ENCODE measurements around the gene MACROD2. TPM values are rescaled to one million over a fixed set of nuclear protein-coding genes. Genes with fewer than 3 reads are reported as not detected.
"Not testable (repeated sequence)": the region's sequence is repeated elsewhere in the genome, so short reads cannot be mapped to it uniquely, and the experiment has no call there.

Gene MACROD2
- total RNA-seq, 1 donor, result 0.81 TPM

DNA sequence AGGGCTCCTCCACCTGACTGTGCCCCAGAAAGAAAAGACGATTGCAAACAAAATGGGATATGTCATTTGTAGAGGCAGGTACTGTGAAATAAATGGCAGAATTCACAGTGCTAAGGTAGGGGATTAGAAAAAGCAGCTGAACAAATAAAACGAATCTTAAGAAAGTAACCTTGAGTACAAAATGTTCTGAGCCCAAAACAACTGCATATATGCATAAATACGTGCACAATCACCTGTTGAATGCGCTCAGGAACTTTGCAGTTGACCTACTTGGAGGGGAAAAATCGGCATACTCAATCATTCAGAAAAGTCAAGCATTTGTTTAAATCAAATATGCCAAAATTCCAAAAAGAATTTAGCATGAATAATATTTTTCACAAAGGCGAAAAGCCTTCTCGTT, 1114.2 kb downstream of the MACROD2 start:
- no peak for DNase-seq (ENCODE audit: low read depth in 2 of 3, low spot score in 2 of 3)

DNA sequence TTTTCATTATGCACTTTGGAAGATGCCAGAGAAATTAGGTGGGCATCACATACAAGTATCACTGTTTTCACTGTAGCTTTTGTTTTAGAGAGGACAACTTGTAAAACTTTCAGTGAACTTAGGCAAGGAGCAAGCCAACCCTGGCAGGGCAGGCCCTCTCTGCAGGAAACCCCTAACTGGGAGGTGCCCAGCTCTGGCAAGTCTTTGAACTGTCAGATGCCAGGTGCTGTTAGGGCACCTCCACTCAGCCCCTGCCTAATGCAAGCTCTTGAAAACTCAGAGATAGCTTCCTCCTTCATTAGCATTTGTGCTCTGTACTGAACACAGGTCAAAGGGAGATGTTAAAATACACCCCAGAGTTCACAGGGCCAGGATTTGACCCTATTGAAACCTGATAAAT, 1116.3 kb downstream of the MACROD2 start:
- DNase-seq (ENCODE audit: low read depth in 2 of 3, low spot score in 2 of 3), result no peak

DNA sequence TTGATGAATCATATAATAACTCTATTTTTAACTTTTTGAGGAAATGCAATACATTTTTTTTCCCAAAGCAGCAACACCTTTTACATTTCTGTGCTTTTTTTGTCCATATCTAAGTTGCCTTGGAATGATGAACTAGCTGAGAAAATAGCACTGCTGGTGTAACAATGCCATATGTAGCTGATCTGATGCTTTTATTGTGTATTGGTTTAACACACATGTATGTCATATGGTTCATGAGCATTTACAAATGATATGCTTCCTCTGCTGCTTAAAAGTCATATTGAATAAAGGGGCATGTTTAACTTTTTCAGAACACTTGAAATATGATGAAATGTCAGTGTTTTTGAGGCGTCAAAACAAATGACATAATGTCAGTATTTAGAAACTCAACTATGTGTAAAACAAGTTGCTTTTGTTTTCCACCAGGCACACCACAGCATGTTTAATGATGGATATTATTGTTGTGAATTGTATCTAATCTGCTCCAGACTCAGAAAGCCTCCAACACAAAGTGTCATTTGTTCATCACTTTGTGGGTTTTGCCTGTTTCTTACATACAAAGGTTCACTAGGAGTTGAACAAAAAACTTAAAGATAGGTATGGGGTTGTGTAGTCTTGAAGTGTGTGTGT, 1117.9 kb downstream of the MACROD2 start:
- DNase-seq (ENCODE audit: low read depth in 2 of 3, low spot score in 2 of 3), result no peak

DNA sequence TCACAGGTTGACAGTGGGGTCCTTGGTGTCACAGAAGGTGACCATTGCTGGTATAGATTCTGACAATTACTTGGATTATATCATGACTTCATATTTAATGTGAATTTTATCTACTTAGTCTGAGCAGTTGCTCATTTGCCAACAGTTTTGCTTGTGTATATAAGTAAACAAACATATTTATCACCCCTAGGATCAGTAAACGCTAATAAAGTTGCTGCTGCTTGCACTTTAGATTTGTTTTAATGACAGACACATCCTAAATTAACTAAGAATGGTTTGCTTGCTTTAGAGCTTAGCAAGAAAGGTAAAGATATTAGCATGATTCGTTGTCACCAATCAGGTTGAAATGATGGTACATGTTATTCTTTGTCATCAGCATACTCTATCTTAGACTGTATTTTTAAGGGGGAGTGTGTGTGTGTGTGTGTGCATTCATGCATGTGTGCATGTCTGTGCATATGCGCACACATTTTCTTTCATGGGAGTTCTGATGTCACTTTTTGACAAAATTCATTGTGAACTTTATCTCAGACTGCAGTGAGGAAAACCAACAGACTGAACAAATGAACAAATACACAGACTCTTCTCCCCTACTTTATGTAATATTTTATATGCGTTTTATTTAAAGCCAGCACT, 1124.7 kb downstream of the MACROD2 start:
- no peak for DNase-seq (ENCODE audit: low read depth in 2 of 3, low spot score in 2 of 3)

- DNase-seq (ENCODE audit: low read depth in 2 of 3, low spot score in 2 of 3), result no peak
Measured at GRCh38 chr20:15122613-15123012, 1127.3 kb downstream of the MACROD2 start.

DNA sequence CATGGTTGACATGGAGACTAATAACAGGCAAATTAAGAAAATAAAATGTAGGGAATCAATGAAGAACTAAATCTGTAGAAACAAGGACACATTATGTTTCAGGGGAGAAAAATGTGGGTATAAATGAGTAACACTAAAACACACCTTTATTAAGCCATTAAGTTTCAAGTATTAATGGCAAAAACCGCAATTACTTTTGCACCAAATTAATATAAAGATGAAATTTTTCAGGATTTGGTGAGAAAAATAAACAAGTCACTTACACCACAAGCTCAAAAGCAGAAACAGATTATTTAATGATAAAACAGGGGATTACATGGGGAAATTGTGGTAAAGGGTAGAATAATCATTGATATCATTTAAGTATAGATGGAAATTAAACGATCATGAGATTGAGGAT, 1135.9 kb downstream of the MACROD2 start:
- no peak for DNase-seq (ENCODE audit: low read depth in 2 of 3, low spot score in 2 of 3)

DNA sequence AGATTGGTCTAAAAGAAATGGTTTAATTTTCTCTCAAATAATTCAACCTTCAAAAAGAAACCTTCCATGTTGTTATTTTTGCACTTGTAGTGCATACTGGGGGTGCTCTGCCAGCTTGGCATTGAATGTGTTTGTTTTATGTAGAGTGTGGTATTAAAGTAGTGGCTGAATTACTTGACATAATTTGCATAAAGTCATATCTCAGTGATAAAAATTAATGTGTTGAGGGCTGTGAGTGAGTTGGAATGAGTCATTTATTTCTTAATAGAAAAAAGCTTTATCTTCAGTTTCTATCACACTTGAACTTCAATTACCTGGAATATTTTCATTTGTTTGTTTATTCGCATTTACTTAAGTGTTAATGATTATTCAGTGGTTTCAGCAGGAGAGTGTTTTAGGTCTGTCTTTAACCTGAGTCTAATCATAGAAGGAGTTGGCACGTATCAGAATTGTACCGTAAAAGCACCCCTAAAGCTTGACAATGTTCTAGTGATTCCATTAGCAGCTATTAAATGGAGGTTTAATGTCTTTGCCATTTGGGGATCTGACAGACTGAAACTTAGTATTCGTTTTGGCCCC, 1143.3 kb downstream of the MACROD2 start:
- no peak for DNase-seq (ENCODE audit: low read depth in 2 of 3, low spot score in 2 of 3)

- no peak for DNase-seq (ENCODE audit: low read depth in 2 of 3, low spot score in 2 of 3)
Measured at GRCh38 chr20:15139522-15139921, 1144.2 kb downstream of the MACROD2 start.

- DNase-seq (ENCODE audit: low read depth in 2 of 3, low spot score in 2 of 3), result no peak
Measured at GRCh38 chr20:15140286-15140685, 1145.0 kb downstream of the MACROD2 start.

GRCh38 chr20:15140940-15141339, 1145.6 kb downstream of the MACROD2 start:
- DNase-seq (ENCODE audit: low read depth in 2 of 3, low spot score in 2 of 3), result not testable (repeated sequence)

DNA sequence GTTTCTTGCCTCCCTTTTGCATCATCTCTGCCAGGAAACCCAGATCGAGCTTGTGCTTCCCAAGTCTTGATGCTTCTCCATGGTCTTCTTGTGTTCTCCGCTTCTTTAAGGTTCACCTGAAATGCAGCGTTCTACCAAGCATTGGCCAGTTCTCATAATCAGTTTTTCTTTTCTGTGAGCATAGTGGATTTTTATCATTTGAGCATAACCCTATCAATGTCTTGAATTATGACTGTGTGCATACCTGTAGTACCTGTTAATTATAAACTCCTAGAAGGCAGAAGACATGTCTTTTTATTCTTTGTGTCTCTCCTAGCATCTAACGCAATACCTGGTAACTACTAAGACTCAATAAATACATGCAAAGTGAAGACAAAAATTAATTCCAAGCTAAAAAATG, 1146.5 kb downstream of the MACROD2 start:
- DNase-seq (ENCODE audit: low read depth in 2 of 3, low spot score in 2 of 3), result no peak

GRCh38 chr20:15143478-15143877, 1148.2 kb downstream of the MACROD2 start:
- DNase-seq (ENCODE audit: low read depth in 2 of 3, low spot score in 2 of 3), result no peak

DNA sequence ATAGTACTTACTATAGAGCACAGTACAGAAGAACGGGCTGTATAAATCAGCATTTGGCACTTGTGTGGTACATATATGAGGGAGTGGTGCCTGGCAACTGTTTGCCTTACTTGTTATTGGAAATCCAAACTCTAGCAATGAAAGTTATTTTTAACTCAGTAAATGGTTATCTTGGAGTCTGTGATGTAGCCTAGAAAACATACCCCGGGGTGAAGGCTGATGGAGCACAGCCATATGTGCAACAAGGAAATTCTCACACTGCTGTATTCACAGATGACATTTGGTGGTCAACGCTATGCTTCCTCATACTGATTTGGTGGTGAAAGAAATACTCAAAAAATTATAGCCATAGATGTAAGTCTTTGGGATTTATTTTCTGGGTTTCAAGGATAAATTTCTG, 1149.6 kb downstream of the MACROD2 start:
- no peak for DNase-seq (ENCODE audit: low read depth in 2 of 3, low spot score in 2 of 3)

DNA sequence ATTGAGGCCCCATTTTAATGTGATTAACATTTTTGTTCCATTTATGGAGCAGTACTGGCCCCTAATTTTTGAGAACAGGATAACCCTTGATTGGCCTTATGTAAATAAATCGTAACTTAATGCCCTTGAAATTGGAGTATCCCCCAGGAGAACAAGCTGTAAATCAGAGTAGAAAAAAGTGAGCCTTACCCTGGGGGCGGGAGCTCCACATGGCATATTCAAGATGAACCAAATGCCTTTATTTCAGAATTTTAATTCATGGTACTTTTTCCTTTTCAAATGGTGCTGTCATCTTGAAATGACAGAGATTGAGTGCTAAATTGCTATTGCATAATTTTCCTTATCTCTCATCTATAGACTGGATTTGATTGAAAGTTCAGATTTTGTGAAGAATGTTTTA, 1151.6 kb downstream of the MACROD2 start:
- DNase-seq (ENCODE audit: low read depth in 2 of 3, low spot score in 2 of 3), result no peak

- DNase-seq (ENCODE audit: low read depth in 2 of 3, low spot score in 2 of 3), result no peak
Measured at GRCh38 chr20:15154070-15154469, 1158.8 kb downstream of the MACROD2 start.

DNA sequence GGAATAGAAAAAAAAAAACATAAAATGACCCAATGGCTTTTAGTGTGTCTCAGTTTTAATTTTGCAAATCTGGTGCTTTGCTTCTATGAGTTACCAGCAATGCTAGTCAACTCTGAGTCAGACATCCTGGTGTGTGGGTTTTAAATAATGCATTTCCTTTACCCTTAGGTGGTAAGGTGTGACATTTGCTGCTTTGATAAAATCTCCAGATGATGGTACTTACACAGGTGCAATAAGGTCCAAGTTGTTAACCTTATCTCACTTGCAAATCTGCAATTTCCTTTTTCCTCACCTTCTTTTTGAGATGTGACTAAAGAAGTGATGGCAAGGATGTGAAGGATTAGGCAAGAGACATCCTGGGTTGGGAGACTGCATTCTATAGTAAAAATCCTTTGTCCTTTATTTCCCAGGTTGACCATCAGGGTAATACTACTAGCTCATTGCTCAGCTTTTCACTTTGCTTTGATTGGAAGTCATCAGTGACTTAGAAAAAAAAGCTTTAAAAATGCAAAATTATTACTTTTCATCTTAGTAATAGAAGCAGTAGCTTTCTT, 1160.6 kb downstream of the MACROD2 start:
- no peak for DNase-seq (ENCODE audit: low read depth in 2 of 3, low spot score in 2 of 3)

DNA sequence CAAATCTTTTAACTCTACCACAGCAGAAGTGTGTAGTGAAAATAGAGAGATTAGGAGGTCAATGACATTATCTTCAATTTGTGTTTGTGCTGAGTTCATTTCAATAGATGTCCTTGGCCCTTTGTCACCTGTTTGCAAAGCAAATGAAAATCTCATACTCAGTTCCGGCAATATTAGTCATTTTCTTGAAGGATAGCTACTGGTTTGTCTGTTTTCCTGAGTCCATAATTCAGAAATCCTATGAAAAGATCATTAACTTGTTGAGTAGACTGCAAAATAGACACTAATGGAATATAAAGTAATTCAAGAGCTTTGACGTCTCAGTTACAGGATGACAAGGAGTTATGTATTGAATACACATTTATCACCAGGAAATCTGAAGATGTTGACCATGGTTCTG, 1163.2 kb downstream of the MACROD2 start:
- no peak for DNase-seq (ENCODE audit: low read depth in 2 of 3, low spot score in 2 of 3)

GRCh38 chr20:15162079-15162647, 1166.8 kb downstream of the MACROD2 start:
- DNase-seq (ENCODE audit: low read depth in 2 of 3, low spot score in 2 of 3), result peak in 1 of 3 donors; percentile 3

GRCh38 chr20:15163632-15164031, 1168.3 kb downstream of the MACROD2 start:
- no peak for DNase-seq (ENCODE audit: low read depth in 2 of 3, low spot score in 2 of 3)

DNA sequence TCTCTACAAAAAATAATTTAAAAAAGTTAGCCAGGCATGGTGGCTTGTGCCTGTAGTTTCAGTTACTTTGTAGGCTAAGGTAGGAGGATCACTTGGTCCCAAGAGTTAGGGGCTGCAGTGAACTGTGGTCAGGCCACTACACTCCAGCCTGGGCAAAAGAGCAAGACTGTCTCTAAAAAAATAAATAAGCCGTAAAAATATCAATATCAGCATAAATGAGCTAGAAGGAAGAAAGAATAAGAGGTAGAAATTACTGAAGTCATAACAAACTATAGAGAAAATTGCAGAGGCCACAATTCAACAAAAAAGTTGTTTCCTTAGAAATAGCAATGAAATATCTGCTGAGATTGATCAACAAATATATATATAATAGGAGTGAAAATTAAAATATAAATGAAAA, 1169.4 kb downstream of the MACROD2 start:
- DNase-seq (ENCODE audit: low read depth in 2 of 3, low spot score in 2 of 3), result no peak

DNA sequence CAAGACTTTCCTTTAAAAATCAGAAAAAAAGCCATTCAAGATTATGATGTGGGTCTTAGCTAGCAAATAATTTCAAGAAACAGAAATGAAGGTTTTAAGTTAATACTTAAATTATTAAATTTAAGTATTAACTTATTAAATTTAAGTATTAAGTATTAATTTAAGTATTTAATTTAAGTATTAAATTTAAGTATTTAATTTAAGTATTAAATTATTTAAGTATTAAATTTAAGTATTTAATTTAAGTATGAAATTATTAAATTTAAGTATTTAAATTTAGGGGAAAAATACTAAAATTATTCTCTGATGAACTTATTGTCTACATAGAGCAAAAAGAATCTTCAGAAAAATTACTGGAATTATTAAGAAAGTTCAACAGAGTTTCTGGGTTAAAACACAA, 1171.4 kb downstream of the MACROD2 start:
- DNase-seq (ENCODE audit: low read depth in 2 of 3, low spot score in 2 of 3), result no peak

GRCh38 chr20:15171016-15171415, 1175.7 kb downstream of the MACROD2 start:
- no peak for DNase-seq (ENCODE audit: low read depth in 2 of 3, low spot score in 2 of 3)

All from hematopoietic multipotent progenitor cell (in vitro differentiated cells).